GM23338 (cell line): Measurements from ENCODE around the gene SDR42E2. TPM values are rescaled to one million over a fixed set of nuclear protein-coding genes. Genes with fewer than 3 reads are reported as not detected.

Experiments used
- ATAC-seq: fragments of 200-7000 bp; cut with Tn5 transposase; 3 replicates; pipeline ENCODE4 v1.9.1; 2020
- DNase-seq: peaks from one replicate; pipeline ENCODE4 v3.0.0-alpha.2; 2015; ENCODE audit warnings: low spot score
- H2AFZ ChIP-seq: fragments of 200-600 bp; sonication (generic); 2 replicates; pipeline ENCODE4 v1.8.0; 2016; ENCODE audit warnings: antibody characterized with exemption, mild to moderate bottlenecking, moderate library complexity
- H3F3A ChIP-seq: fragments of 200-600 bp; sonication (generic); replicated peaks from 2 replicates; pipeline ENCODE4 v1.8.0; 2017; ENCODE audit warnings: antibody characterized with exemption, mixed run types, low read depth
- H3K27ac ChIP-seq: fragments of 200-600 bp; sonication (generic); 2 replicates; pipeline ENCODE4 v1.6.1; 2016; ENCODE audit warnings: low read depth
- H3K27me3 ChIP-seq: fragments of 200-600 bp; sonication (generic); 2 replicates; pipeline ENCODE4 v1.8.0; 2016; ENCODE audit warnings: mild to moderate bottlenecking, mixed run types, moderate library complexity; ENCODE audit not compliant: insufficient read depth
- H3K36me3 ChIP-seq: fragments of 200-600 bp; sonication (generic); 2 replicates; pipeline ENCODE4 v1.8.0; 2016; ENCODE audit warnings: mild to moderate bottlenecking; ENCODE audit not compliant: insufficient read depth
- H3K4me1 ChIP-seq: fragments of 200-600 bp; sonication (generic); 2 replicates; pipeline ENCODE4 v1.8.0; 2016; ENCODE audit warnings: mild to moderate bottlenecking, moderate library complexity; ENCODE audit not compliant: insufficient read depth
- H3K4me2 ChIP-seq: fragments of 200-600 bp; sonication (generic); 2 replicates; pipeline ENCODE4 v1.7.1; 2017; ENCODE audit warnings: mixed run types
- H3K4me3 ChIP-seq: fragments of 200-600 bp; sonication (generic); 2 replicates; pipeline ENCODE4 v1.6.1; 2016; ENCODE audit warnings: mixed run types
- H3K79me2 ChIP-seq: fragments of 200-600 bp; sonication (generic); replicated peaks from 2 replicates; pipeline ENCODE4 v1.8.0; 2017; ENCODE audit warnings: mild to moderate bottlenecking; ENCODE audit not compliant: insufficient read depth
- H3K9me2 ChIP-seq: fragments of 200-600 bp; sonication (generic); 2 replicates; pipeline ENCODE4 v1.8.0; 2017; ENCODE audit not compliant: insufficient read depth
- H4K20me1 ChIP-seq: fragments of 200-600 bp; sonication (generic); replicated peaks from 2 replicates; pipeline ENCODE4 v1.8.0; 2017; ENCODE audit warnings: mild to moderate bottlenecking; ENCODE audit not compliant: insufficient read depth
- H3K27ac Mint-ChIP-seq: 2 replicates; pipeline ENCODE4 v1.8.0; 2020; ENCODE audit warnings: inconsistent platforms, mild to moderate bottlenecking, moderate library complexity, mixed read lengths
- H3K27me3 Mint-ChIP-seq: 3 replicates; pipeline ENCODE4 v1.8.0; 2022; ENCODE audit warnings: low read depth, mild to moderate bottlenecking, moderate library complexity, mixed read lengths, inconsistent platforms; ENCODE audit not compliant: insufficient read depth, poor library complexity
- H3K36me3 Mint-ChIP-seq: 3 replicates; pipeline ENCODE4 v1.8.0; 2021; ENCODE audit warnings: low read depth, mild to moderate bottlenecking, inconsistent platforms, moderate library complexity, mixed read lengths
- H3K4me1 Mint-ChIP-seq: 3 replicates; pipeline ENCODE4 v1.8.0; 2020; ENCODE audit warnings: mild to moderate bottlenecking, inconsistent platforms, mixed read lengths
- H3K4me3 Mint-ChIP-seq: 3 replicates; pipeline ENCODE4 v1.8.0; 2021; ENCODE audit warnings: moderate library complexity, mild to moderate bottlenecking, inconsistent platforms, mixed read lengths
- H3K9me3 Mint-ChIP-seq: 3 replicates; pipeline ENCODE4 v1.8.0; 2020; ENCODE audit warnings: moderate library complexity, mild to moderate bottlenecking, inconsistent platforms, mixed read lengths
- EZH2phosphoT487 ChIP-seq: fragments of 200-600 bp; sonication (generic); IDR thresholded peaks from one replicate; pipeline ENCODE4 v1.8.1; 2018; ENCODE audit warnings: antibody characterized with exemption; ENCODE audit not compliant: unreplicated experiment
- POLR2AphosphoS5 ChIP-seq: IDR thresholded peaks from 2 replicates; pipeline ENCODE4 v1.6.1; 2016; ENCODE audit warnings: antibody characterized with exemption, low read depth
- STAT1 ChIP-seq: IDR thresholded peaks from one replicate; pipeline ENCODE4 v1.6.1; 2016; ENCODE audit warnings: antibody characterized with exemption; ENCODE audit not compliant: unreplicated experiment
- ZNF331 ChIP-seq: fragments of 250-450 bp; sonication (Bioruptor Pico); IDR thresholded peaks from 2 replicates; pipeline ENCODE4 v1.5.0; 2020; ENCODE audit warnings: low read depth, mild to moderate bottlenecking, moderate library complexity
- ZNF462 ChIP-seq: fragments of 250-450 bp; sonication (Bioruptor Pico); IDR thresholded peaks from 2 replicates; pipeline ENCODE4 v1.5.0; 2020; ENCODE audit warnings: mild to moderate bottlenecking, moderate library complexity
- polyA plus RNA-seq: library from polyadenylated mRNA; unstranded; fragments of >200 nt; fragmentation: Nextera tagmentation; extraction: Ambion mirVana; gene quantifications from 2 replicates; pipeline ENCODE4 v1.2.1, GENCODE V29; 2016
- total RNA-seq: library from RNA; depleted of rRNA; stranded (reverse); fragments of >200 nt; shearing (Covaris generic); gene quantifications from 2 replicates; pipeline ENCODE4 v1.2.3, GENCODE V29; 2014
- TF ChIP-seq, protein P1 (sequence below): IDR thresholded peaks from 2 replicates; pipeline ENCODE4 v1.6.1; 2016; ENCODE audit warnings: antibody characterized with exemption

SDR42E2 gene
- total and polyA plus RNA-seq, 2 experiments from 2014 or later, result 0.15 TPM; not detected in 1

- no peak for TF ChIP-seq ZNF462 (CRISPR knock-in tag)
- TF ChIP-seq STAT1, result no peak
- no peak for TF ChIP-seq EZH2phosphoT487
Observed at GRCh38 chr16:22189473-22190080, 27.3 kb downstream of the SDR42E2 start (continued).

- TF ChIP-seq ZNF462 (CRISPR knock-in tag), result no peak
- no peak for TF ChIP-seq ZNF331 (CRISPR knock-in tag)
- TF ChIP-seq, protein P1, sequence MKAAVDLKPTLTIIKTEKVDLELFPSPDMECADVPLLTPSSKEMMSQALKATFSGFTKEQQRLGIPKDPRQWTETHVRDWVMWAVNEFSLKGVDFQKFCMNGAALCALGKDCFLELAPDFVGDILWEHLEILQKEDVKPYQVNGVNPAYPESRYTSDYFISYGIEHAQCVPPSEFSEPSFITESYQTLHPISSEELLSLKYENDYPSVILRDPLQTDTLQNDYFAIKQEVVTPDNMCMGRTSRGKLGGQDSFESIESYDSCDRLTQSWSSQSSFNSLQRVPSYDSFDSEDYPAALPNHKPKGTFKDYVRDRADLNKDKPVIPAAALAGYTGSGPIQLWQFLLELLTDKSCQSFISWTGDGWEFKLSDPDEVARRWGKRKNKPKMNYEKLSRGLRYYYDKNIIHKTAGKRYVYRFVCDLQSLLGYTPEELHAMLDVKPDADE, result no peak
- no peak for TF ChIP-seq STAT1
- peak; percentile 80 for TF ChIP-seq POLR2AphosphoS5
- 0 out of 2 replicates have a peak, but pooled peaks cover 6% of the 10 kb centered on the region for H3K9me2 ChIP-seq
- Mint-ChIP-seq H3K27me3 (peaks cover 18% of the 10 kb centered on the region), H3K9me3 (no peaks in the 10 kb centered on the region), H3K4me1 (peaks cover 33% of the 10 kb centered on the region), H3K27ac (peak overlapping the region; percentile 80; the same call in 1 of the 2 replicates), H3K4me3 (peak overlapping the region; percentile 89), H3K36me3 (no peaks in the 10 kb centered on the region)
- H3K36me3 ChIP-seq, result no peaks in the 10 kb centered on the region
- H3F3A ChIP-seq, result peaks cover 8% of the 10 kb centered on the region; the same call in 1 of the 2 replicates
- H3K4me2 ChIP-seq, result peak overlapping the region; percentile 94
- peak overlapping the region; percentile 85 for H3K4me3 ChIP-seq
- H3K4me1 ChIP-seq, result peaks cover 26% of the 10 kb centered on the region
- no peak overlapping the region for H3K27ac ChIP-seq
- peak overlapping the region; percentile 93 for H2AFZ ChIP-seq
- DNase-seq (peak; percentile 99), ATAC-seq (peak; percentile 73)
- H3K79me2 ChIP-seq, result no peaks in the 10 kb centered on the region
- H3K27me3 ChIP-seq, result no peaks in the 10 kb centered on the region
- no peaks in the 10 kb centered on the region for H4K20me1 ChIP-seq
Observed at GRCh38 chr16:22190081-22190775, 27.9 kb downstream of the SDR42E2 start.
